GM19351 (cell line): ENCODE results near the gene SHANK2.

Source experiments
- ATAC-seq: cut with Tn5 transposase; IDR thresholded peaks from one replicate; pipeline ENCODE4 v1.9.1; 2021; ENCODE audit warnings: mild to moderate bottlenecking, moderate library complexity; ENCODE audit not compliant: unreplicated experiment

SHANK2 gene

GRCh38 chr11:71252269-71252769 is at the start of gene SHANK2:
TSS of gene SHANK2 (minus strand) at chr11:71252577. CDS start at chr11:71147326, 105,251 bp downstream.
- ATAC-seq = no peak

DNA sequence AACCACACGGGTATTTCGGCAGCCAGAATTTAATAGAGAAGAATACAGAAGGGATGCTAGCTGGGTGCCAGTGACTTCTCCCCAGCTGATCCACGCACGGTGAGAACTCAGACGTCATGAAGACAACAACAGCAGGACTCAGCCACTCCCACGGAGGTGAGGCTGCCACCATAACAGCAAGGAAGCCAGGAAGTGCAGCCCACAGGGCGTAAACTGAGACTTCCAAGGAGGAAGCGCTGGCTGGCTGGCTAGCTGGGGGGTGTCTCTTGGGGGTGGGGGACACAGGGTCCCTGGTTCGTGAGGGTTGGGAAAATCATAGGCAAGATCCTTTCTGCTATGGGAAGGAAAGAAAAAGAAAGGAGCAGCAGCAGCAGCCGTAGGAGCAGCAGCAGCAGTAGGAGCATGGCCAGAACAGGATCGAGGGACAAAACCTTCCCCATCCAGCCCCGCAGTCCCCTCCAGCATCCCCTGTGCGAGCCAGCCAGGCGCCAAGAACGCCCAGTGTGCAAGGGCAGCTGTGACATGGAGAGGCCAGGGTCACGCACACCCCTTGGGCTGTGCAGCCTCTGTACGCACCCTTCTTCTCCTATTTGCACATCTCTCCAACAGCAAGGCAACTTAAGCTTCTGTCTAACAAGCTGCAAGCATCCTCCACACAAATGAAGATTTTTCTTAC is 49.6 kb upstream of the SHANK2 start:
- ATAC-seq = no peak

DNA sequence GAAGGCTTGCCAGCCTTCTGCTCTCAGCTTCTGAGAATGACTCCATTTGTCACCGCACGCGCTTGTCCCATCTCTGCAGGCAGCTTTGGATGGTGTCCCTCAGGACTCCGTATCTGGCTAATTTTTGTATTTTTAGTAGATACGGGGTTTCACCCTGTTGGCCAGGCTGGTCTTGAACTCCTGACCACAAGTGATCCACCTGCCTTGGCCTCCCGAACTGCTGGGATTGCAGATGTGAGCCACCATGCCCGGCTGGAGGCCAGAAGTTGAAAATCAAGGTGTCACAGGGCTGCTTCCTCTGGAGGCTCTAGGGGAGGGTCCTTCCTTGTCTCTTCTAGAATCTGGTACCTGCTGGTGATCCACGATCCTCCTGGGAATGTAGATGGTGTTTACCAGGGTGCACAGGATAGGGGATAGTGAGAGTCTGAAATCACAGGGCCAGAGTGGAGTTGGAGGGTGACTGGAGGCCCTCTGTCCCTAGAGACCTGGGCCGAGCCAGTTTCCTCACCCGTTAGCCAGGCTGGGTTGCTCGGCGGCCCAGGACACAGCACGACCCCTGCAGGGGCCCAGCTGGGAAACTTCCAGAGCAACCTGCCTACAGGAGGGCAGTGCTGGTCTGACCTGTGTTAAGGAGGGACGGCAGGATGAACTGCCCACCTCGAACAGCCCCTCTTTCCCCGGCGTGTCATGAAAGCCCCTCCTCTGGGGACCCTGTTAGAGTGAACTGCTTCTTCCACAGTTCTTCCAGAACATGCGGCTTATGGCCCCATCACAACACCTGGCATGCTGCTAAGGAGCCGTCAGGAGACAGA is 48.9 kb upstream of the SHANK2 start:
- ATAC-seq = no peak

DNA sequence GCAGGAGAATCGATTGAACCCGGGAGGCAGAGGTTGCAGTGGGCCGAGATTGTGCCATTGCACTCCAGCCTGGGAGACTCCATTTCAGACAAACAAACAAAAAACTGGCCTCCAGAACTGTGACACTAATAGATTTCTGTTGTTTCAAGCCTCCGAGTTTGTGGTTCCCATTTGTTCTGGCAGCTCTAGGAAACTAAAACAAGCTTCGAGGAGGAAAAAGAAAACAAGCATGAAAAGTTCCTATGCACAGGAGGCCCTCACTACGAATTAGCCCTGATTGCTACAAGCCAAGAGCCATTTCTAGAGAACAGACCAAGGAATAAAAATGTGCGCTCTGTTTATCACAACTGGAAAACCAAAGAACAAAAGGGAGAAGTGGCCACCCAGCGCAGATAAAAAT is 47.8 kb upstream of the SHANK2 start:
- ATAC-seq = no peak

DNA sequence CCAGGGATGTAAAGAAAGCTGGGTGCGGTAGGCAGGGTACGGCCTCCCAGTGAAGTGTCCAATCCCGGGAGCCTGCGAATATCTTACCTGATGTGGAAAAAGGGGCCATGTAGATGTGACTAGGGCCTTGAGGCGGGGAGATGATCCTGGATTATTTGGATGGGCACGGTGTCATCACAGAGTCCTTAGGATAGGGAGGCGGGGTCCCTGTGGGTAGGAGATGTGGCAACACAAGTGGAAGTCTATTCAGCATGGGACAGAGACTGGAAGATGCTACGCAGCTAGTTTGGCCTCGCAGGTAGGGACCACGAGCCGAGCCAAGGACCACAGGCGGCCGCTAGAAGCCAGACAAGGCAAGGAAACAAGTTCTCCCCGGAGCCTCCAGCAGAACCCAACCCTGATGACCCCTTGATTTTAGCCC is 46.4 kb upstream of the SHANK2 start:
- no peak for ATAC-seq

GRCh38 chr11:71298016-71298550 is 45.7 kb upstream of the SHANK2 start:
- no peak for ATAC-seq

- ATAC-seq = no peak
Observed at GRCh38 chr11:71294846-71295600, 42.6 kb upstream of the SHANK2 start.

- no peak for ATAC-seq
Observed at GRCh38 chr11:71293961-71294782, 41.8 kb upstream of the SHANK2 start.

GRCh38 chr11:71286701-71287643 is 34.6 kb upstream of the SHANK2 start:
- ATAC-seq = no peak

- ATAC-seq = no peak
Observed at GRCh38 chr11:71285111-71285510, 32.7 kb upstream of the SHANK2 start.

DNA sequence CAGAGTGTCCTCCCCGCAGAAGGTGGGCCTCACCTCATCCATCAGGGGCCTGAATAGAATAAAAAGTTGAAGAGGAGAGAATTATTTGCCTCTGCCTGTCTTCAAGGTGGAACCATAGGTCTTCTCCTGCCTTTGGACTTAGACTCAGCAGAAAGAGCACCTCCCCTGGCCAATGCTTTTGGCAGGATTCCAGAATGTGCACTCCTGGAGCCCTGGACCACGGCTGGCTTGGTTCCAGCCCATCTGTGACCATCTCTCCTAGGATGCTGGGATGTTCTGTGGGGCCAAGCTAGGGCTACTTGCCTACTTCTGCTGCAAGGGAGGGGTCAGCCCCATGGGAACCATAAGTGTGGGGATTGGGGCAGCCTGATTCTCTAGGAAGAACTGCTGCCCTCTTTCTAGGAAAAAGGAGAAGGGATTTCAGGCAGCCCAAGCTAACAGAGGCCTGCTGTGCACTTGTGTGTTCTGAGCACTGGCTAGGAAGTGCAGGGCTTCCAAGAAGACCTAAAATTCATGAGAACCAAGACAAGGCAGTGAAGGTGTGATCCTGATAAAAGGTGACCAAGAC is 32.2 kb upstream of the SHANK2 start:
- ATAC-seq = no peak

DNA sequence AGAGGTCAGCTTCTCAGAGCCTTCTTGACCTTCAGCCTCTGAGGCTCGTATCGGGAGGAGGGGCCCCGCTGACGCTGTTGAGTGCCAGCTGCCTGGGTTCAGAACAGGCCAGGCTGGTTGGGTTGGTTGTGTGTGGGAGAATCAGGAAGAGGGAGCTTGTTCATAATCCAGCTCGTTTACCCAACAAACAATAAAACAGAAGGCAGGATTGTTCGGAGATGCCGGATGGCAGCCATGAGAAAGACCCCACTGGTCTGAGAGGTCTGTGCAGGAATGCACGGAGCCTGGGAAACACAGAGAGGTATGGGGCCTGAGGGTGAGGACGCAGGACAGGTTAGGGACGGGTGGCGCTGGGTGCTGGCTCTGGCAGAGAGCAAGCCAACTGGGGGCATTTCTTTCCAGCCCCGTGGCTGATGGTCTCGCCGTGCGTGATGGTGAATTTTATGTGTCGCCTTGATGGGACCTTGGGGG is 31.6 kb upstream of the SHANK2 start:
- ATAC-seq = no peak

DNA sequence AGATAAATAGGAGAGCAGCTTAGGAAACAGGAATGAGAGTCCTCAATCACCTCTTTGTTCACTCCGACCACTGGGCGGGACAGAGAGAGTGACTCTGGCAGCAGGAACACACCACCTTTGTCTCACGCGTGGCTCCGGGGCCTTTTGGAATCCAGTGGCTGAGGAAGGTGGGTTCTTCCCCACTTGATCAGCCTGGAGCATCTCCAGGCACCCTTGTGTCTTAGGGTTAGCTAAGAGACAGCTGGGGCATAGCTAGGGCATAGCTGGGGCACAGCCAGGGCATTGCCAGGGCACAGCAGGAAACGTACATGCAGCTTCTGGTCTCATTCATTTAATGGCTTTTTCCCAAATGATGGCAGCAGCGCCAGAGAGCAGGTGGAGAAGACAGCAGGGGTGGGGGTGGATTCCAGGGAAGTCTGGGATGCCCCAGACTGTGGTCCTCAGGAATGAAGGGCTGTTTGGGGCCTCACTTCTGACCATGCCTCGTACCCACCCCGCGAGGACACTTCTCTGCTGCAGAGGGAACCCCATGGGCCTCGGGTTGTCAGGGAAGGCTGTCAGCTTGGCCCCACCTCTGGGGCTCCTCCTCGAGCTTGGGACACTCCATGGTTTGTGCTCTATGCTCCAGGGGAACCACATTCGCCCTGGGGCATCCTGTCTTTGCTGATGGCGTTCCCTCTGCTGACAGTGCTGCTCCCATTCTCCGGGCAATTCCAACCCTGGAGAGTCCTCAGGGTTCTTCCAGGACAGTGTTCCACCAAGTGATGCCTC is 30.4 kb upstream of the SHANK2 start:
- ATAC-seq = no peak

- ATAC-seq = no peak
Observed at GRCh38 chr11:71281831-71282230, 29.5 kb upstream of the SHANK2 start.

DNA sequence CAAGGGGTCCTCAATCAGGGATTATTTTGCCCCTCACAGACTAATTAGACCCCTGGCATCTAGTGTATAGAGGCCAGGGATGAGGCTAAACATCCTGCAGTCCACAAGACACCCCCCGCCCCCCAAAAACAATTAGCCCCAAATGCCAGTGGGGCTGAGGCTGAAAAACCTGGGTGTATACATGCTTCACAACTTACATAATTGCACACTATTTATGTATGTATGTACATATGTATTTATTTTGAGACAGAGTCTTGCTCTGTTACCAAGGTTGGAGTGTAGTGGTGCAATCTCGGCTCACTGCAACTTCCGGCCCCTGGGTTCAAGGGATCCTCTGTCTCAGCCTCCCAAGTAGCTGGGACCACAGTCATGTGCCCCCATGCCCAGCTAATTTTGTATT is 28.8 kb upstream of the SHANK2 start:
- ATAC-seq = no peak

DNA sequence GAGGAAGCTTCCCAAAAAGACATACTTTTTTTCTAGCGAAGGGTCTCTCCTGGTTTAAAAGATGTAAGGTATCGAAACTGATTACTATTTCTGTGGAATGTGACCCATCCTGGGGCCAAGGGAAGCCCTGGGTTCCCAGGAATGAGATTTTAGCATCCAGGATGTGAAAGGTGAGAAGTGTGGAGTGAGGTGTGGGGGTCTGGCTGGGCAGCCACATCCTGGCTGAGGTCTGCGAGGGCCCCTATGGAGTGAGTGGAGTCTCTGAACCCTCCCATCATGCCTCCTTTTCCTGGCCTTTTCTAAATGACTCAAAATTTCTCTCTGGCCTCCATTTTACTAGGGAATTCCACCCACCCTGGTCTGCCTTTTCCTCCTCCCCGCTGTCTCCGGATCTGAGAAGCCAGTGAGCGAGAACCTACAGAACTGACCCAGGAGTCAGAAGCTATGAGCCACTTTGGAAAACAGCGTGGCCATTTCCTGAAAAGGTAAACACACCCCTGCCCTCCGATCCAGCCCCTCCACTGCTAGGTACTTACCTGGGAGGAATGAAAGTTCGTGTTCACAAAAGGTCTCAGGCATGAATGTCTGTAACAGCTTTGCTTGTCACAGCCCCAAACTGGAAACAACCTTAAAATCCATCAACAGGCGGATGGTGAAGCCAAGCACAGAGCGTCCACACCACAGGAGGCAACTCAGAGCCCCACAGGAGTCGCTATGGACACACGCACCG is 27.7 kb upstream of the SHANK2 start:
- ATAC-seq = no peak

GRCh38 chr11:71272161-71272560 is 19.8 kb upstream of the SHANK2 start:
- no peak for ATAC-seq
